ENCODE measurements around the gene CCDC112.

Gene CCDC112

DNA sequence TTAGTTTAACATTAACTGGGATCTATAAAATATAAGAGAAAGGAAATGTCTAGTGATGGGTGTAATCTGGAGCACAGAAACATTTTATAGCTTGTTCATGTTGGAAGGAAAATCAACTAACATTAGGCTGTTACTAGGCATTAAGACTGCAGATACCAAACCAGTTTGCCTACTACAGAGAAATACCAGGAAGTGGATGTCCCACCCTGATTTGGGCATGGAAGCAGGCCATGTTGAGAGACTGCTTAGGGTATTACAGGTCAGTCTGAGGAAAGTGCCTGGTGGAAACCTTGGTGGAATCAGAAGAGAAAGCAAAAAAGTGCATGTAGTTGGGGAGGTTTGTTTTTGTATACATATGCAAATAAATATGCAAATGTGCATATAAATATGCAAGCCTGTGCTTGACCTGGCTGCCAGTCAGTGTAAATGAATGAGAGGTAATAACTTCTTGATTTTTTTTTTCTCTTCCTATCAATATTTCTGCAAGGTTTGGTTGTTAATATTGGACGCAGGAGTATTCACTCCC lies 9.6 kb upstream of the CCDC112 start:
- no peaks in the 10 kb centered on the region for H3K4me1 ChIP-seq (ENCODE audit: control extremely low read depth in 1 of 4, control insufficient read depth in 4 of 4, insufficient read depth in 4 of 4, low read length in 3 of 4)
- ChIA-PET POLR2A (no interaction called here), CTCF (interaction anchor here (1.0 to 8.7 kb wide), 2 partner anchors 44 to 270 kb away, joined by 3 to 68 read pairs; partner anchors contain the start of gene PGGT1B)
- peak in 2 of 3 donors; percentile 5 to 16 for DNase-seq
- no CpG with 5 or more reads among the region's 1 CpG for WGBS (ENCODE audit: insufficient coverage)
- H3K36me3 ChIP-seq (ENCODE audit: control insufficient read depth in 4 of 4, insufficient read depth in 4 of 4, low read length in 3 of 4), result no peaks in the 10 kb centered on the region
- no peak overlapping the region for H3K27ac ChIP-seq (ENCODE audit: insufficient read depth in 1 of 2, low read depth in 1 of 2, low read length in 2 of 2, poor library complexity in 1 of 2, severe bottlenecking in 2 of 2)
- no peak overlapping the region for H3K4me3 ChIP-seq (ENCODE audit: control insufficient read depth in 1 of 7, extremely low read depth in 1 of 7, insufficient read depth in 4 of 7, low read depth in 2 of 7, low read length in 6 of 7)
- peaks cover 0 to 2% (median 0%) of the 10 kb centered on the region in 5 experiments for H3K27me3 ChIP-seq (replicated peaks in 2 of 5; ENCODE audit: control insufficient read depth in 4 of 5, insufficient read depth in 5 of 5, low read length in 4 of 5)
- no peaks in the 10 kb centered on the region for H3K9me3 ChIP-seq (ENCODE audit: control extremely low read depth in 1 of 5, control insufficient read depth in 4 of 5, insufficient read depth in 2 of 5, low read depth in 1 of 5, low read length in 4 of 5)

DNA sequence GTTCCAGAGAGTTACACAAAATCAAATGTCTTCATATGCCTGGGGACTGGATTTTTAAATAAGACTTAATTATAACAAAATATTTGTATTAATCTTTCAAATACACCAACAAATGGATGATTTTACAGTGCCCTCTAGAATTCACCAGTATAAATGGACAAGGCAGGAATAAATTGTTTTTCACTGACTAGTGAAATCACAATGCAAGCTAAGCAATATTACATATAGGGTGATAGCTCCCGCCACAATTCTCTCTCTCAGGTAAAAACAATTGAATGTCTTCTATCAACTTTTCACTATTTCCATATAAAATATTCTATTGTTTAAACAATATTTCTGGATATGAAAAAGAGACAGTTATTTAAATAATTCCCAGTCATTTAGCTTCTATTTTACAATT lies 8.0 kb upstream of the CCDC112 start:
- Histone ChIP-seq H3K27ac (ENCODE audit: insufficient read depth in 1 of 2, low read depth in 1 of 2, low read length in 2 of 2, poor library complexity in 1 of 2, severe bottlenecking in 2 of 2) (no peak overlapping the region), H3K9me3 (ENCODE audit: control extremely low read depth in 1 of 5, control insufficient read depth in 4 of 5, insufficient read depth in 2 of 5, low read depth in 1 of 5, low read length in 4 of 5) (no peaks in the 10 kb centered on the region), H3K27me3 (replicated peaks in 2 of 5; ENCODE audit: control insufficient read depth in 4 of 5, insufficient read depth in 5 of 5, low read length in 4 of 5) (peaks cover 0 to 2% (median 0%) of the 10 kb centered on the region in 5 experiments), H3K36me3 (ENCODE audit: control insufficient read depth in 4 of 4, insufficient read depth in 4 of 4, low read length in 3 of 4) (no peaks in the 10 kb centered on the region), H3K4me1 (ENCODE audit: control extremely low read depth in 1 of 4, control insufficient read depth in 4 of 4, insufficient read depth in 4 of 4, low read length in 3 of 4) (no peaks in the 10 kb centered on the region), H3K4me3 (ENCODE audit: control insufficient read depth in 1 of 7, extremely low read depth in 1 of 7, insufficient read depth in 4 of 7, low read depth in 2 of 7, low read length in 6 of 7) (no peak overlapping the region)
- ChIA-PET CTCF (interaction anchor here (1.0 kb wide), 1 partner anchor 268 kb away, joined by 3 read pairs; no protein-coding TSS in a partner anchor), POLR2A (no interaction called here)
- WGBS (ENCODE audit: insufficient coverage), result no CpG with 5 or more reads among the region's 1 CpG
- DNase-seq, result no peak

DNA sequence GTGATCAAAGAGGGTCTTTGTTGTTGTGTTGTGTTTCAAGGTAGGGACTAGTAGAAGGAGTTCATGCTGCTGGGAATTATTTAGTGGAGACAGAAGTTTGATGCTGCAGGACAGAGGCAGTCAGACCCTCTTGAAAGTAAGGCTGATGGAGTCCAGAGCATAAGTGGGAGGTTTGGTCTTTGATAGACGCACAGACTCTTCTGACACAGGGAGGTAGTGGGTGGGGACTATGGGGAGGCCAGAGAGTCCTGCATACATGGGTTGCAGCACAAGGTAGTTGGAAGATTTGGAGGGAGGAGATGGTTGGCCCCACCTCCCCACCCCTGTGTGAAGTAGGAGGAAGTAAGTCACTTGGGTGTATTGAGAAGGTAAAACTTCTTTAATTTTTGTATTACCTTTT lies 2.4 kb upstream of the CCDC112 start:
- no peaks in the 10 kb centered on the region for H3K36me3 ChIP-seq (ENCODE audit: control insufficient read depth in 4 of 4, insufficient read depth in 4 of 4, low read length in 3 of 4)
- no peaks in the 10 kb centered on the region for H3K9me3 ChIP-seq (ENCODE audit: control extremely low read depth in 1 of 5, control insufficient read depth in 4 of 5, insufficient read depth in 2 of 5, low read depth in 1 of 5, low read length in 4 of 5)
- no peak overlapping the region for H3K27ac ChIP-seq (ENCODE audit: insufficient read depth in 1 of 2, low read depth in 1 of 2, low read length in 2 of 2, poor library complexity in 1 of 2, severe bottlenecking in 2 of 2)
- H3K27me3 ChIP-seq (replicated peaks in 2 of 5; ENCODE audit: control insufficient read depth in 4 of 5, insufficient read depth in 5 of 5, low read length in 4 of 5), result no peaks in the 10 kb centered on the region
- CTCF ChIA-PET, result no interaction called here
- no peak overlapping the region for H3K4me3 ChIP-seq (ENCODE audit: control insufficient read depth in 1 of 7, extremely low read depth in 1 of 7, insufficient read depth in 4 of 7, low read depth in 2 of 7, low read length in 6 of 7)
- POLR2A ChIA-PET, result no interaction called here
- H3K4me1 ChIP-seq (ENCODE audit: control extremely low read depth in 1 of 4, control insufficient read depth in 4 of 4, insufficient read depth in 4 of 4, low read length in 3 of 4), result peaks cover 8 to 12% (median 10%) of the 10 kb centered on the region in 4 experiments
- DNase-seq, result no peak
- 90% methylated on average over 1 of the region's 1 CpG for WGBS (ENCODE audit: insufficient coverage)

DNA sequence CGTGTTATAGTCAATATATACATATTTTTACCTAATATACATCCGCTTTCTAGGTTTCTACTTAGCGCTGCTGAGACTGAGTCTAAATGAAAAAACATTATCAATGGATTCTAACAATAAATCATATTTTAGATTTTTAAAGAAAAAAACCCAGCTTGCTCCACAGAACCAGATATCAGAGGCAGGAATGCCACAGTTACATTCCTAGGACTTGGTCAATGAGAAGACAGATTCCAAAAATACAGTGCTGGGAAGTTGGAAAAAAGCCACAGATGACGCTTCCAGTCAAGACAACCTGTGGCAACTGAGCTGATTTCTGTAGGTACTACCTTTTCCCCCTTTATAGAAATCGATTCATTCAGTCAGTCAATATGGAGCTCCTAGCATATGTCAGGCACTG lies 577 bp upstream of the CCDC112 start:
- no peak for DNase-seq
- Histone ChIP-seq H3K4me1 (ENCODE audit: control extremely low read depth in 1 of 4, control insufficient read depth in 4 of 4, insufficient read depth in 4 of 4, low read length in 3 of 4) (peaks cover 8 to 12% (median 10%) of the 10 kb centered on the region in 4 experiments), H3K36me3 (ENCODE audit: control insufficient read depth in 4 of 4, insufficient read depth in 4 of 4, low read length in 3 of 4) (no peaks in the 10 kb centered on the region), H3K27ac (ENCODE audit: insufficient read depth in 1 of 2, low read depth in 1 of 2, low read length in 2 of 2, poor library complexity in 1 of 2, severe bottlenecking in 2 of 2) (no peak overlapping the region), H3K4me3 (ENCODE audit: control insufficient read depth in 1 of 7, extremely low read depth in 1 of 7, insufficient read depth in 4 of 7, low read depth in 2 of 7, low read length in 6 of 7) (peak overlapping the region in 6 of 7 experiments; percentile 0 to 68 (median 29)), H3K27me3 (replicated peaks in 2 of 5; ENCODE audit: control insufficient read depth in 4 of 5, insufficient read depth in 5 of 5, low read length in 4 of 5) (no peaks in the 10 kb centered on the region), H3K9me3 (ENCODE audit: control extremely low read depth in 1 of 5, control insufficient read depth in 4 of 5, insufficient read depth in 2 of 5, low read depth in 1 of 5, low read length in 4 of 5) (peaks cover 0 to 6% (median 0%) of the 10 kb centered on the region in 5 experiments)
- WGBS (ENCODE audit: insufficient coverage), result 100% methylated on average over 1 of the region's 5 CpGs
- CTCF ChIA-PET, result interaction anchor here (1.4 to 2.1 kb wide), 2 partner anchors 11 to 35 kb away, joined by 6 to 8 read pairs; partner anchors contain the start of gene PGGT1B
- POLR2A ChIA-PET, result no interaction called here

DNA sequence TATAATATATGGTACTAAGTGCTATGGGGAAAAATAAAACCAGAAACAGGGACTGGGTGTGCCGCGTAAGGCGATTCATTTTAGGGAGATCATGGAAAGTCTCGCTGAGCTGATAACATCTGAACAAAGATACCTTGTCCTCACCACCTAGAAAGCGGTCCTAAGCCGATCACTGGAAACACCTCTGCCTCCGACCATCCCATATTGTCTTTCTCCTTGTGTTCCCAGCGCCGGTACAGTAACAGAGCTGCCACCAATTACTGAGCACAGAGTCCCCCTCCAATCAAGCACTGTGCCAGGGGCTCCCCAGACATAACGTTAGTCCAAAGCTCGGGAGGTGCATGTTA lies 704 bp downstream of the CCDC112 start:
- Histone ChIP-seq H3K4me1 (ENCODE audit: control extremely low read depth in 1 of 4, control insufficient read depth in 4 of 4, insufficient read depth in 4 of 4, low read length in 3 of 4) (peaks cover 8 to 12% (median 10%) of the 10 kb centered on the region in 4 experiments), H3K27me3 (replicated peaks in 2 of 5; ENCODE audit: control insufficient read depth in 4 of 5, insufficient read depth in 5 of 5, low read length in 4 of 5) (no peaks in the 10 kb centered on the region), H3K4me3 (ENCODE audit: control insufficient read depth in 1 of 7, extremely low read depth in 1 of 7, insufficient read depth in 4 of 7, low read depth in 2 of 7, low read length in 6 of 7) (peak overlapping the region; percentile 59 to 85 (median 76)), H3K27ac (ENCODE audit: insufficient read depth in 1 of 2, low read depth in 1 of 2, low read length in 2 of 2, poor library complexity in 1 of 2, severe bottlenecking in 2 of 2) (no peak overlapping the region), H3K36me3 (ENCODE audit: control insufficient read depth in 4 of 4, insufficient read depth in 4 of 4, low read length in 3 of 4) (no peaks in the 10 kb centered on the region), H3K9me3 (ENCODE audit: control extremely low read depth in 1 of 5, control insufficient read depth in 4 of 5, insufficient read depth in 2 of 5, low read depth in 1 of 5, low read length in 4 of 5) (peaks cover 0 to 14% (median 0%) of the 10 kb centered on the region in 5 experiments)
- 22% methylated on average over 11 of the region's 11 CpGs for WGBS (ENCODE audit: insufficient coverage)
- ChIA-PET POLR2A (interaction anchor here (0.7 kb wide), 2 partner anchors 14 to 21 kb away, joined by 3 to 4 read pairs; no protein-coding TSS in a partner anchor), CTCF (interaction anchor here (1.1 to 2.1 kb wide), 3 partner anchors 9 to 199 kb away, joined by 4 to 8 read pairs (median 6); partner anchors contain the start of gene PGGT1B)
- no peak for DNase-seq

DNA sequence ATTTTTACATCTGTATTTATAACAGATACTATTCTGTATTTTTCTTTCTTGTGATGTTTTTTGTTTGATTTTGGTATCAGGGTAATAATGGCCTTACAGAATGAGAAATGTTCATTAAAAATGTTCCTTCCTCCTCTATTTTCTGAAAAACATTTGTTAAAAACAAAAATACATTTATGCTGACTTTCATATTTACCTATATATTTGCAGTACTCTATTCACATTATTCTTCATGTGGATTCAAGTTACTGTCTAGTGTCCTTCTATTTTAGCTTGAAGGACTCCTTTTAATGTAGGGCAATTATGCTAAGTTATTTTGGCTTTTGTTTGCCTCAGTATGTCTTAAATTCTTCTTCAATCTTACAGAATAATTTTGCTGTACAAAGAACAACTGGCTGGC lies 5.1 kb downstream of the CCDC112 start:
- Histone ChIP-seq H3K27ac (ENCODE audit: insufficient read depth in 1 of 2, low read depth in 1 of 2, low read length in 2 of 2, poor library complexity in 1 of 2, severe bottlenecking in 2 of 2) (no peak overlapping the region), H3K9me3 (ENCODE audit: control extremely low read depth in 1 of 5, control insufficient read depth in 4 of 5, insufficient read depth in 2 of 5, low read depth in 1 of 5, low read length in 4 of 5) (peaks cover 0 to 14% (median 0%) of the 10 kb centered on the region in 5 experiments), H3K4me1 (ENCODE audit: control extremely low read depth in 1 of 4, control insufficient read depth in 4 of 4, insufficient read depth in 4 of 4, low read length in 3 of 4) (peaks cover 8 to 15% (median 11%) of the 10 kb centered on the region in 4 experiments), H3K27me3 (replicated peaks in 2 of 5; ENCODE audit: control insufficient read depth in 4 of 5, insufficient read depth in 5 of 5, low read length in 4 of 5) (no peaks in the 10 kb centered on the region), H3K36me3 (ENCODE audit: control insufficient read depth in 4 of 4, insufficient read depth in 4 of 4, low read length in 3 of 4) (no peaks in the 10 kb centered on the region), H3K4me3 (ENCODE audit: control insufficient read depth in 1 of 7, extremely low read depth in 1 of 7, insufficient read depth in 4 of 7, low read depth in 2 of 7, low read length in 6 of 7) (no peak overlapping the region)
- POLR2A ChIA-PET, result no interaction called here
- CTCF ChIA-PET, result no interaction called here
- no peak for DNase-seq

DNA sequence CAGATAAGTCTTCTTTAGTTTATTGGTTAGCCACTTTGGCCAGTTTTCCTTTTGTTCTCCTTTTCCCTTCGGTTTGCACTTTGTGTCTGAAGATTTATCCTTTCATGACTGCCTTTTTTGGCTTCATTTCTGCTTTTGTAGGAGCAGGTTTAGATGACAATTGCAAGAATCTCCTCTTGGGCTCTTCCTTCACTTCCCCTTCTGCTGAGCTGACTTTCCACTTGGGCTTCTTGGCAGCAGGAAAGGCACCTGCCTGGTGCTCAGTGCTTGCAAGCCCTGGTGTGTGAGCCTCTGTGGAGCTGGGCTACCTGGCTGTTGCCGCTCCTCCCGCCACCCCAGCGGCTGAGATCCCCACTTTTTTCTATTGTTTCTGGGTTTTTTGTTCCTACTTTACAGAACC lies 7.3 kb downstream of the CCDC112 start:
- H3K4me3 ChIP-seq (ENCODE audit: control insufficient read depth in 1 of 7, extremely low read depth in 1 of 7, insufficient read depth in 4 of 7, low read depth in 2 of 7, low read length in 6 of 7), result no peak overlapping the region
- no peaks in the 10 kb centered on the region for H3K36me3 ChIP-seq (ENCODE audit: control insufficient read depth in 4 of 4, insufficient read depth in 4 of 4, low read length in 3 of 4)
- WGBS (ENCODE audit: insufficient coverage), result 73% methylated on average over 4 of the region's 4 CpGs
- no peaks in the 10 kb centered on the region for H3K27me3 ChIP-seq (replicated peaks in 2 of 5; ENCODE audit: control insufficient read depth in 4 of 5, insufficient read depth in 5 of 5, low read length in 4 of 5)
- POLR2A ChIA-PET, result interaction anchor here (0.6 kb wide), 1 partner anchor 27 kb away, joined by 5 read pairs; no protein-coding TSS in a partner anchor
- CTCF ChIA-PET, result no interaction called here
- no peak overlapping the region for H3K27ac ChIP-seq (ENCODE audit: insufficient read depth in 1 of 2, low read depth in 1 of 2, low read length in 2 of 2, poor library complexity in 1 of 2, severe bottlenecking in 2 of 2)
- peaks cover 0 to 5% (median 1%) of the 10 kb centered on the region in 4 experiments for H3K4me1 ChIP-seq (ENCODE audit: control extremely low read depth in 1 of 4, control insufficient read depth in 4 of 4, insufficient read depth in 4 of 4, low read length in 3 of 4)
- peak in 1 of 3 donors; percentile 22 for DNase-seq
- H3K9me3 ChIP-seq (ENCODE audit: control extremely low read depth in 1 of 5, control insufficient read depth in 4 of 5, insufficient read depth in 2 of 5, low read depth in 1 of 5, low read length in 4 of 5), result peaks cover 0 to 14% (median 0%) of the 10 kb centered on the region in 5 experiments

All from common myeloid progenitor, CD34-positive (primary cell).